Measurements from ENCODE around the gene GLYATL3.

Gene GLYATL3

DNA sequence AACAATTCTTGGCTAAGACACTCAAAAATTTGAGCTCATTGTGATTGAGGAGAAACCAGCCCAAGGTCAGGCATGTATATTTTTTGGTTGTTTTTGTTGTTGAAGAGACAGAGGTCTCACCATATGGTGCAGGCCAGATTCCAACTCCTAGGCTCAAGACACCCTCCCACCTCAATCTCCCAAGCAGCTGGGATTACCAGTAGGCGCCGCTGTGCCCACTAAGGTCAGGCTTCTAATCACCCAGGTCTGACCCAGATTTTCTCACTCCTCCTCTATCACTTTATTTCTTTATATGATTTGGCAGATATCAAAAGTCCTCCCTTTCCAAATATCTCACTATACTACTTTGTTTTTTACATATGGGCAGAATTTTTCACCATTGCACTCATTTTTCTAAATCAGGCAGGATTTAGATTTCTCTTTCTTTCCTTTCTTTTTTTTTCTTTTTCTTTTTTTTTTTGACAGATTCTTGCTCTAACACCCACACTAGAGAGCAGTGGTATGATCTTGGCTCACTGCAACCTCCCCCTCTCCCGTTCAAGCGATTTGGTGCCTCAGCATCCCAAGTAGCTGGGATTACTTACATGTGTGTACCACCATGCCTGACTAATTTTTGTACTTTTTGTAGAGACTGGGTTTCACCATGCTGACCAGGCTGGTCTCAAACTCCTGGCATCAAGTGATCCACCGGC is 49.0 kb downstream of the GLYATL3 start:
- no peak for DNase-seq (ENCODE audit: low spot score)

DNA sequence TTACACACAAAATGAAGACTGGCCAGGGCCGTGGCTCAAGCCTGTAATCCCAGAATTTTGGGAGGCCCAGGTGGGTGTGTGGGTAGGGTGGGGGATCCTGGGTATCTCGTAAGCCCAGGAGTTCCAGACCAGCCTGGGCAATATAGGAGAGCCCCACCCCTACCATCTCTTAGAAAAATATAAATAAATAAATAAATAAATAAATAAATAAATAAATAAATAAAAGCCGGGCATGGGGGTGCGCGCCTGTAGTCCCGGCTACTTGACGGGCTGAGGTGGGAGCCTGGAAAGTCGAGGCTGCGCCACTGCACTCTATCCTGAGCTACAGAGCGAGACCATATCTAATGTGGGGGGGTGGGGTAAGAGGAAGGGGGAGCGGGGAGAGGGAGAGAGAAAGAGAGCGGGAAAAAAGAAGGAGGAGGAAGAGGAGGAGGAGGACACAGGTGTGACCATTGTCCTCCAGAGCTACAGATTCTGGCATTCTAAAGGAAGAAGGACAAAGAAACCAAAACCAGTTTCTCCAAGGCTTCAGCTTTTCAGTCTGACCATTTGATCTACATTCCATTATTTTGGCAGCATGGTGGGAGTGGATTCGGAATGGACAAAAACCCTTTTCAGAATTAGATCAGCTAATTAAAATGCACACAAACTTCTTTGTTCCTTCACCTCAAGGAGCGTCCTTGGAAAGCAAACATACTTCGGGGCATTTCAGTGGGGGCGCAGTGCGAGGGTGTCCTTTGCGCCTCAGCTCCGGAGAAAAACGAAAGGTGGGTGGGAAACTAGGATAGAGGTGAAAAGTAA is 50.2 kb downstream of the GLYATL3 start:
- DNase-seq (ENCODE audit: low spot score): no peak

DNA sequence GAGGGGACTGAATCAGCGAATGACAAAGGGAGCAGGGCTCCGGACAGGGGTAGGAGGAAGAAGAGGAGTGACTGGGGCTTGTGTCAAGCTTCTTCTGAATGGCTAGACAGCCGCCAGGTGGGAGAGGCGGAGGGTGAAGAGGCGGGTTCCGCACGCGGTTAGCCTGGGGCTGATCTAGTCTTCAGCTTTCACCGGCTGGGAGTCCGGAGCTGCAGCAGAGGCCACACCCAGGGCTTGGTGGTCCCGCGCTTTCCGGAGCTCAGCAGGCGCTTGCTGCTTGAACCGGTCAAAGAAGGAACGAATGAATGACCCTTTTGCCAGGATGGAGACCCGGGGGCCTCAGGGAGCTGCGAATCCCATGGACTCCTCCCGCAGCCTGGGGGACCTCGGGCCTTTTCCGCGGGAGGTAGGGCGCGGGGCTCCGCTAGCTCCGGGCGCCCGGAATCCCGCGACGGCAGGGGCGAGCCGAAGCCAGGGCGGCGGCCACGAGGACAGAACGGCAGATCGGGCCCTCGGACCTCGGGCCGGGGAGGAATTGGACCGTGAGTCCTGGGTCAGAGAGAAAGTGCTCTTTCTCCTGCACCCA is 50.9 kb downstream of the GLYATL3 start, which contains the start of gene C6orf141:
Gene C6orf141, plus strand, starts transcription at position 177 of the 586 bp plus-strand sequence. Its CDS starts 125 bp downstream, at position 302.
- DNase-seq (ENCODE audit: low spot score): no peak

DNA sequence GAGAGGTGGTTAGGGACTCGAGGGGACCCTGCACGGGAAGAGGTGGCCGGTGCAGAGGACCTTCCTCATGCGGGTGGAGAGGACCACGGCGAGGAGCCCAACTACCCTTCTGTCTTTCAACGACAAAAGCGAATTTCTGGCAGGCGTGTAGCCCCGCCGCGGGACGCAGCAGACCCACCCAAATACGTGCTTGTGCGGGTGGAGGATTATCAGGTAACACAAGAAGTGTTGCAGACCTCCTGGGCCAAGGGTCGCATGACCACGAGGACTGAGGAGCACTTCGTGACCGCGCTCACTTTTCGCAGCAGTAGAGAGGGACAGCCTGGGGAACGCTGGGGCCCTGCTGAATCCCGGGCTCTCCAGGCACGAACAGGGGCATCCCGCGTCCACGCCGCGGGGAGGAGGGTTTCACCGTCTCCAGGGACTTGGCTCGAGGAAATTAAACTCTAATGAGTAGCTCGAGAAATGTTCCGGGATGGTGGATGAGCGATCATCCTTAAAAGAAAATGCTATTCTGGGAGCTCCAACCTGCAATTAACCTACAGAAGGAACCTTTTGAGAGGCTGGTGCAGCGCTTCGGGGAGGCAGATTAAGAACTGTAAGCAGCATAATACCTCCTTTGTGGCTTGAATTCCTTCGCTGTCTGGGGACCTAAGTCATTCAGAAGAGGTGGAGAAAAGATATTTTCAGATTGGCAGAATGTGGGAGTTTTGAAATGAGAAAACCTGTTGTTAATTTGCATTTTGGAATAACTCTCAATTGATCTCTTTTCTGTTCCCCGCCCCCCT is 51.5 kb downstream of the GLYATL3 start:
- no peak for DNase-seq (ENCODE audit: low spot score)

DNA sequence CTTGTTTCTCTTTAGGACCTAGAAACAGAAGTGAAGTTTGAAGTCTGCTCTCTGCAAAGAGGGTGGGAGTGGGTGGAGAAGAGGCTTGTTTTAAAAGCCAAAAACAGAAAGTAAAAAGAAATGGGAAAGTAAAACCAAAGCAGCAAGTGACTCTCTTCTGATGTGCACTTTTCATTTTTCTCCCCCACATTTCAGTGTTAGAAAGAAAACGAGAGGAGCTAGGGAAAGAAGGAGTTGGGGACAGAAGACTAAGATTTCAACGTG is 52.1 kb downstream of the GLYATL3 start:
- no peak for DNase-seq (ENCODE audit: low spot score)

DNA sequence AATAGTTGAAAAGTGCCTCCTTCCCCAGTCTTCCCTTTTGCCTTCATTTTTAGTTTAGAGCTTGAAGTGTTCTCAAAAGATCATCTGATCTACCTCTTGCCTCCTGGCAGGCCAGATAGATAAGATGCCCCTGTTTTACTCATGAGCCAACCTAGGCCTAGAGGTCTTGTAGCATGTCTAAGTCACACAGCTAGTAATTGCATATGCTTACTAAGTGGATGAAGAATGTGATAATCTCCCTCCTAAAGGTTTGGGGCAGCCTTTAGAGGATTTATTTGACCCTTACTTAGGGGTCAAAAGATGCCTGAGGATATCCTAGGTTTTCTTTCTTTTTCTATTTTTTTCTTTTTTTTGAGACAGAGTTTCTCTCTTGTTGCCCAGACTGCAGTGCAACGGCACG is 52.9 kb downstream of the GLYATL3 start:
- no peak for DNase-seq (ENCODE audit: low spot score)

DNA sequence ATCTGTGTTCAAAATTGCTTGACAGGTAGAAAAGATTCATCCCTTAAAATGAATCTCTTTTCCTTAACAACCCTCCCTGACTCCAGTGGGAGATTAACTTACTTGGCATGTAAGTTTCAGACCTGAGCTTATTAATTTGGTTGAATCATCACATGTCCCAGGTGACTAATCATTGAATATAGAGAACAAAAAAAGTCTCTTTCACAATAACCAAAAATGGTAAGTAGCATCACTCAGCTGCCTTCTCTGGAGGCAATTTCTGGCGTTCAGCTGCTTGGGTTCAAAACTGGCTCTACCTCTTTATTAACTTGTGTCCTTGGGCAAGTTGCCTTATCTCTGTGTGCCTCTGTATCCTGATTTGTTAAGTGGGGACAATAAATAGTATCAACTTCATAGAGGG is 53.7 kb downstream of the GLYATL3 start:
- no peak for DNase-seq (ENCODE audit: low spot score)

DNA sequence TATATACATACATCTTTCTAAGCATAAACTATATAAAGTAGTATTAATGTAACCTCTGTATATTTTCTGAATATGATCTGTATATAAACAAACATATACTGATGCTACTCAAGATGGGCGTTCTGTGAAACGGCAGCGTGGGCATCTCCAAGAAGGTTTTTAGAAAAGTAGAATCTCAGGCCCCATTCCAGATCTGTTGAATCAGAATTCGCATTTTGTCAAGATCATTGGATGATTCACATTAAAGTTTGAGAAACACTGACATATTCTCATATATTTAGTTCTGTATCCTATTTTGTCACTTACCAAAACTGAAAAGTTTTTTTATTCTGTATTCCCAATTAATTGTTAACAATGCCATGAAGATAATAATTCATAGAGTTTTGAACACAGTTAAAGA is 56.2 kb downstream of the GLYATL3 start:
- DNase-seq (ENCODE audit: low spot score): no peak

DNA sequence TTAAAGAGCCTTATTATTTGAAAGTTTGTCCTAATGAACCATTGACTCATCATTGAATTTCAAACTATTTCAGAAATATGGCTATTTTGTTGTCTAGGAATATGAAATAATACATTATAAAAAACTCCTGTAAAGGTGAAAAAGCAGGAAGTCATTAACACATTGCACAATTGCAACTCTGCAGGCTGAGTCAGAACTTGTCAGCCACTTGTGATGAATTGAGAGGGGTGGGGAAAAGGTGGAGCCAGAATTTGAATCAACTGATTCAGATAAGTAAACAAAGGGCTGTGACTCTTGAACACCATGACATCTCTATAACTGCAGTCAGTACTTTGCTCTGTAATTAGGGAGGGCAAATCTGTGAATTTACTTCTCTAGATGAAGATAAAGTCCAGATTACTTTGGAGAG is 56.7 kb downstream of the GLYATL3 start:
- no peak for DNase-seq (ENCODE audit: low spot score)

DNA sequence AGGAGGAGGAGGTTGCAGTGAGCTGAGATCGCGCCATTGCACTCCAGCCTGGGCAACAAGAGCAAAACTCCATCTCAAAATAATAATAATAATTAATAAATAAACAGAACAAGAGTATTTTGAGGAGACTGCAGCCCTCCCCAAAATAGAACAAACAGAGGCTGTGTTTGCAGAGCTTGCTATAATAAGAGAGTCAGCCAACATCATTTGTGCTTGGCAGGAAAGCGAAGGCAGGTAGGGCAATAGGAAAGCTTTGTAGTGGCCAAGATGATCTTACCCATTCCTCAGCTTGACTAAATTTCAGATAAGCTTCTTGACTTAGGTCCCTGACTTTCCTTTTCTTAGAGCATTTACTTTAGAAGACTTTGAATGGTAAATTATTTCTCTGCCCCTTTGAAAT is 57.5 kb downstream of the GLYATL3 start:
- DNase-seq (ENCODE audit: low spot score): no peak

DNA sequence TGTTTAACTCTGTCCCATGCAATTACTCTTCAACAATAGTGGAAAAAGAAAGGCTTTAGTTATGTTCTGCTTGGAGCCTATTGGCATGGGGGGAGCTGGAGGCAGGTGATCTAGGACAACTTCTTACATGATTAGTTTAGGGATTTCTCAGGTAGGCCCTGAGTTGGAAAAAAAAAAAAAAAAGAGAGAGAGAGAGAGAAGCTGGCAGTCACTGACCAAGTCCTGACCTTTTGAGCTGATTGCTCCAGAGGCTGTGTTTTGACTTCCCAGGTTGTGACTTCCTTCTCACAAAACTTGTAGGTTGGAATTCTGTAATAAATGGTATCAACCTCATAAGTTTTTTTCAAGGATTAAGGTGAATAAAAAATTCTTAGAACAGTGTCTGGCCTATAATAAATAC is 58.5 kb downstream of the GLYATL3 start:
- DNase-seq (ENCODE audit: low spot score): no peak

DNA sequence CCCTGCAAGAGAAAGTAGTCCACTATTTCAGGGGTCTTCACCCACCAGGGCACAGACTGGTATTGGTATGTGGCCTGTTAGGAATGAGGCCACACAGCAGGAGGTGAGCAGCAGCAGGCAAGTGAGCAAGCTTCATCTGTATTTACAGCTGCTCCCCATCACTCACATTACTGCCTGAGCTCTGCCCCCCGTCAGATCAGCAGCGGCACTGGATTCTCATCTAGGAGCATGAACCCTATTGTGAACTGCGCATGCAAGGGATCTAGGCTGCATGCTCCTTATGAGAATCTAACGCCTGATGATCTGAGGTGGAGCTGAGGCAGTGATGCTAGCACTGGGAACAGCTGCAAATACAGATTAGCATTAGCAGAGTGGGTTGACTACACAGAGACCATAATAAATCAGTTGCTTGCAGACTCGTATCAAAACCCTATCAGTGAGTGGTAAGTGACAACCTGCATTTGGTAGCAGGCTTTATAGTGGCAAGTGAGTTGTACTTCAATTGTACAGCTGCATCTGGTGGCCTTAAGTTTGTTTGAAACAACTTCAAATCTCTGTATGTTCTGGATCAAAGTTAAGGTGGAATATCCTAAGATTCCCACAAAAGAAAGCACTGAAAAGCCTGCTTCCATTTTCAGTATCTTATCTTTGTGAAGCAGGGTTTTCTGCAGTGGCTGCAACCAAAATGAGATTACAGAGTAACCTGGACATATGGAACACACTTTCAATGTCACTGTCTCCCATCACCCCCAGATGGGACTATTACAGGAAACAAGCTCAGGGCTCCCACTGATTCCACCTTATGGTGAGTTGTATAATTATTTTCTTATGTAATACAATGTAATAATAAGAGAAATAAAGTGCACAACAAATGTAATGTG is 63.5 kb downstream of the GLYATL3 start:
- no peak for DNase-seq (ENCODE audit: low spot score)

DNA sequence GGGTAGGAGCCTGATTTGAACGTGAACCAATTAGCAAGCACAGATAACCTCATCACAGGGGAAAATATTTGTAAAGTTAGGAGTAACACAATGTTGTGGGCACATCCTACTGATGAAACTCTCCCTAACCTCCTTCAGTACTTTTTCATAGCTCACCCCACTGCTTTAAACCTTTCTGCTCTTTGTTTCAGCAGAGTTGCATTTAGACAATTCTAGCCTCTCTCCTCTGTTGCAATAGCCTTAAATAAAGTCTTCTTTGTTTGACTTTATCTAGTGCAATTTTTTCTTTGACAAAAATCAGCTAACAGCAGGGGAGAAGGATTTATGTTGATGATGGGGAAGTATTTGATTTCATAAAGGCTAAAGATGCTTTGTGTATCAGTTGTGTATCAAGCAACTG is 64.8 kb downstream of the GLYATL3 start:
- no peak for DNase-seq (ENCODE audit: low spot score)

DNA sequence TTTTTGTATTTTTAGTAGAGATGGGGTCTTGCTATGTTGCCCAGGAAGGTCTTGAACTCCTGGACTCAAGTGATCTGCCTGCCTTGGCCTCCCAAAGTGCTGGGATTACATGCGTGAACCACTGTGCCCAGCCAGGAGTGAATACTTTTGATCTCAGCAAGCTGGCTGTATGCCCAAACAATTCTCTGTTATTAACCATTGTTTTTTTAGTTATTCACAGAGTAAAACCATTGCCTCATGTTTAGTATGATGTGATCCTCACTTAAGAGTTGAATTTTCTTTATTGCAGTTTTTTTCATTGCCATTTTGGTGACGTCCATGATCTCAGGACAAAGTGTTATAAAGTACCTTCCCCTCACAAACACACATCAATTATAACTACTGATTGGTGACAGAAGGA is 65.5 kb downstream of the GLYATL3 start:
- DNase-seq (ENCODE audit: low spot score): no peak

DNA sequence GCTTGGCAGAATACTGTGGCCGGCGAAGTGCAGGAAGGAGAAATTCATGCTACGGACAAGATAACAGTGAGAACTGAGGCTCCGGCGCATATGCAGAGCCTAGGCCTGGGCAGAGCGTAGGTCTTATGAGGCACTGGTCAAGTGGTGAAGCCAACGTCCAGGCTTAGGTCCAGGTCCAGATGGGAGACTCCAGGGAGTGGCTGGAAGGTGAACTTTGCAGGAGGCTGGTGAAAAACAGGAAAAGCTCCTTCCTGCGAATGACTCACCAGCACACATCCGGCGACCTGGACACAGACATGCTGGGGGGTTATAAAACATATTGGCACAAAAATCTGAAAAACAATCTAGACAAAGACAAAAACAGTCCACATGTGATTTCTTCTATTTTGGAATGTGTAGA is 66.1 kb downstream of the GLYATL3 start:
- no peak for DNase-seq (ENCODE audit: low spot score)

DNA sequence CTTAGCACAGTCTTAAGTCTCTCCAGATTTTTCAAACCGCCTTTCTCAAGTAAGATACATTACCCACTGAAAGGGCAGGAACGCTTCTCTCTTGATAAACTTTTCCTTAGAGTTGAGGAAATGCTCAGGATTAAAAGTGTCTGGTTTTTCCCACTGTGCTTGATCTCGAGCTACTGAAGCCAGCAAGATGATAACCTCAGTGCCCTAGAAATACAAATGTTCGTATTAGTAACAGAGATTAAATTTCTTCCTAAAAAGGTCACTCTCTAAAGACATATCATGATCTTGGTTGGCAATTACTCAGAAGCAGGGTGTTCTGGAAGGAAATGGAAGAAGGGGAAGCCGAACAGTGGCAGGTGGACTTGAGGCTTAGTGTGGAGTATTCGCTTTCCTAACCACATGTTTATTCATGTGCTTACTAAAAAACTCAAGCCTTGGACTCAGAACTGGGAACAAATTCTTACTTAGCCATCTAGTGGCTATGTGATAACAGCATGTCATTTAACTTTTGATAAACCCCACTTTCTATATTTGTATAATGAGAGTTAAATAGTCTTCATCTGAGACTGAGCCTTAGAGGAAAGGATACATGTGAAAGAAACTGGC is 70.9 kb downstream of the GLYATL3 start:
- no peak for DNase-seq (ENCODE audit: low spot score)

DNA sequence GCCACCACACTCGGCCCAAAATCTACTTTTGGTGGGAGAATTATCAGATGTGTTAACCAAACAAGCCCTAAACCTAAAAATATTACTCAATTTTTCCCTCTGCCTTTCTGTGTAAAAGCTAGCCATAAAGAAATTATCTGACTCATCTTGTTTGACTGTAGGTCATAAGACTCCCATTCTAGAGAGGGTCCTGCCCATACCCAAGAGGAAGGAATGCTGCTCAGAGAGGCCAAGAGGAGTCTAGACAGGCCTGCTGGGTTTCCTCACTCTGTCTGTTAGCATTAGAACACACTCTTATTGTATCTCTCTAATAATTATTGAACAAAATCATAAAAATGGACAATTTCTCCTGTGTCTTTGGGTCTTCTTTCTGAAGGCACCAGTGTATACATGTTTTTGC is 76.9 kb downstream of the GLYATL3 start:
- no peak for DNase-seq (ENCODE audit: low spot score)
